WTC11 (cell line): ENCODE results near the gene DUSP5. TPM values are rescaled to one million over a fixed set of nuclear protein-coding genes. Genes with fewer than 3 reads are reported as not detected.

Experiments used
- ATAC-seq: fragments of 200-7000 bp; cut with Tn5 transposase; 2 replicates; pipeline ENCODE4 v1.10.0; 2021; ENCODE audit warnings: mild to moderate bottlenecking, moderate library complexity
- CTCF ChIA-PET: fragments of 300-600 bp; sonication (Branson Sonifier 250); formaldehyde crosslinking; loops from one replicate; lab custom pipeline; 2021; ENCODE audit warnings: antibody characterized with exemption; lab: Charles Lee
- POLR2A ChIA-PET: fragments of 350-600 bp; sonication (Branson Sonifier 250); formaldehyde crosslinking; loops from one replicate; lab custom pipeline; 2021; ENCODE audit warnings: antibody characterized with exemption; lab: Charles Lee
- DNase-seq: peaks from one replicate; pipeline ENCODE4 v3.0.0; 2021; ENCODE audit warnings: low spot score
- H3K27ac Mint-ChIP-seq: 2 replicates; pipeline ENCODE4 v1.8.0; 2021; ENCODE audit warnings: mixed read lengths
- H3K27me3 Mint-ChIP-seq: 2 replicates; pipeline ENCODE4 v1.8.0; 2021; ENCODE audit warnings: low read depth, mild to moderate bottlenecking, moderate library complexity, mixed read lengths
- H3K36me3 Mint-ChIP-seq: 2 replicates; pipeline ENCODE4 v1.8.0; 2021; ENCODE audit warnings: mixed read lengths
- H3K4me1 Mint-ChIP-seq: 2 replicates; pipeline ENCODE4 v1.8.0; 2022; ENCODE audit warnings: mixed read lengths
- H3K4me3 Mint-ChIP-seq: 2 replicates; pipeline ENCODE4 v1.8.0; 2021; ENCODE audit warnings: mild to moderate bottlenecking, moderate library complexity, mixed read lengths
- H3K9me3 Mint-ChIP-seq: 2 replicates; pipeline ENCODE4 v1.8.0; 2021; ENCODE audit warnings: mixed read lengths
- ARID4B ChIP-seq: sonication (generic); formaldehyde crosslinking; IDR thresholded peaks from 2 replicates; pipeline ENCODE4 v1.8.0; 2023; ENCODE audit warnings: missing genetic modification reagents, mild to moderate bottlenecking, borderline replicate concordance
- ELF4 ChIP-seq: sonication (generic); formaldehyde crosslinking; IDR thresholded peaks from 2 replicates; pipeline ENCODE4 v1.8.1; 2022; ENCODE audit warnings: low read depth, mild to moderate bottlenecking, moderate library complexity, missing genetic modification reagents
- ETV6 ChIP-seq: sonication (generic); formaldehyde crosslinking; IDR thresholded peaks from 2 replicates; pipeline ENCODE4 v1.8.1; 2022; ENCODE audit warnings: mild to moderate bottlenecking, missing genetic modification reagents
- GABPB1 ChIP-seq: sonication (generic); formaldehyde crosslinking; IDR thresholded peaks from 2 replicates; pipeline ENCODE4 v1.8.1; 2023; ENCODE audit warnings: mild to moderate bottlenecking, missing genetic modification reagents
- MLX ChIP-seq: sonication (generic); formaldehyde crosslinking; IDR thresholded peaks from 2 replicates; pipeline ENCODE4 v1.8.1; 2023; ENCODE audit warnings: mild to moderate bottlenecking, missing genetic modification reagents, moderate library complexity
- MYBL2 ChIP-seq: sonication (generic); formaldehyde crosslinking; IDR thresholded peaks from 2 replicates; pipeline ENCODE4 v1.8.1; 2023; ENCODE audit warnings: mild to moderate bottlenecking, moderate library complexity, missing genetic modification reagents
- NFATC4 ChIP-seq: fragments of 250-450 bp; sonication (Bioruptor Pico); IDR thresholded peaks from 2 replicates; pipeline ENCODE4 v1.9.0; 2021; ENCODE audit warnings: mild to moderate bottlenecking
- NR3C1 ChIP-seq: sonication (generic); formaldehyde crosslinking; conservative IDR thresholded peaks from 2 replicates; pipeline ENCODE4 v1.8.1; 2023; ENCODE audit warnings: low read depth, mild to moderate bottlenecking, missing genetic modification reagents
- SMAD3 ChIP-seq: sonication (generic); formaldehyde crosslinking; IDR thresholded peaks from 2 replicates; pipeline ENCODE4 v1.8.0; 2022; ENCODE audit warnings: missing genetic modification reagents, mild to moderate bottlenecking, borderline replicate concordance
- SMAD4 ChIP-seq: sonication (generic); formaldehyde crosslinking; IDR thresholded peaks from 2 replicates; pipeline ENCODE4 v1.8.0; 2022; ENCODE audit warnings: mild to moderate bottlenecking, missing genetic modification reagents
- TCF7 ChIP-seq: sonication (generic); formaldehyde crosslinking; IDR thresholded peaks from 2 replicates; pipeline ENCODE4 v1.8.0; 2022; ENCODE audit warnings: mild to moderate bottlenecking, low read depth, missing genetic modification reagents, moderate library complexity
- ZNF138 ChIP-seq: sonication (generic); formaldehyde crosslinking; conservative IDR thresholded peaks from 2 replicates; pipeline ENCODE4 v1.8.1; 2022; ENCODE audit warnings: mild to moderate bottlenecking, moderate library complexity, missing genetic modification reagents
- ZNF219 ChIP-seq: sonication (generic); formaldehyde crosslinking; IDR thresholded peaks from 2 replicates; pipeline ENCODE4 v1.8.0; 2023; ENCODE audit warnings: missing genetic modification reagents, mild to moderate bottlenecking, borderline replicate concordance
- ZNF281 ChIP-seq: sonication (generic); formaldehyde crosslinking; IDR thresholded peaks from 2 replicates; pipeline ENCODE4 v1.8.0; 2023; ENCODE audit warnings: mild to moderate bottlenecking, missing genetic modification reagents
- ZNF396 ChIP-seq: fragments of 250-450 bp; sonication (Bioruptor Pico); IDR thresholded peaks from 2 replicates; pipeline ENCODE4 v1.8.0; 2021; ENCODE audit warnings: mild to moderate bottlenecking, moderate library complexity, borderline replicate concordance
- total RNA-seq: library from RNA; stranded (reverse); gene quantifications from 3 replicates; pipeline ENCODE4 v1.2.3, GENCODE V29; 2021
- TF ChIP-seq, protein P1 (sequence below): sonication (generic); formaldehyde crosslinking; conservative IDR thresholded peaks from 2 replicates; pipeline ENCODE4 v1.8.1; 2023; ENCODE audit warnings: mild to moderate bottlenecking, low read depth, missing genetic modification reagents, moderate library complexity
- TF ChIP-seq, protein P2 (sequence below): sonication (generic); formaldehyde crosslinking; IDR thresholded peaks from 2 replicates; pipeline ENCODE4 v1.8.1; 2023; ENCODE audit warnings: mild to moderate bottlenecking, missing genetic modification reagents, moderate library complexity
- TF ChIP-seq, protein P3 (sequence below): fragments of 250-450 bp; sonication (Bioruptor Pico); IDR thresholded peaks from 2 replicates; pipeline ENCODE4 v1.9.0; 2021; ENCODE audit warnings: mild to moderate bottlenecking

The DUSP5 gene
- total RNA-seq, 1 experiment from 2014 or later = 55.1 TPM

DNA sequence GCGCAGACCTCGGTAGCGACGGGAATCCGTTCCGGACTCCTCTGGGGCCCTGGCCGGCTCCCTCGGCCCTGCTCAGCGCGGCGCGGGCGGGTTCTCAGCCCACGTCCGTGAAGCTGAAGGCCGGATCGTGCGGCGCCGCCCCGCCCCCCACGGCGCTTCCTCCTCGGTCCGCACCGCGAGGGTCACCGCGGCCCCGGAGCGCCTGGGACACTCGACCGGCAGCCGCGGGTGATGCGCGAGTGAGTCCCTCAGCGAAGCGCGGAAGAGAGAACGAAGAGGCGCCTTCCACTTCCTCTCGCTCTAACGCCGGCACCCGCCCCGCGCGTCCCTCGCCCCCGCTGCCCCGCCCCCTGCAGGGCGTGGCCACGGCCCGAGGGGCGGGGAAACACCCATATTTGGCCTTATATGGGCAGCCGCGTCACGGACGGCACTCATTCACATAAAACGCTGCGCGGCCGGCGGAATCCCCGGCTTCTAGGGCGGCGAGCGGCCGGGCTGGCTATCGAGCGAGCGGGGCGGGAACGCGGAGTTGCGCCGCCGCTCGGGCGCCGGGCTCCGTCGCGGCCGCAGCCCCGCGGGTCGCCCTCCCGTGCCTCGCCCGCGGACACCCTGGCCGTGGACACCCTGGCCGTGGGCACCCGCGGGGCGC, at the start of gene DUSP5 (continued):
- TF ChIP-seq, protein P1, sequence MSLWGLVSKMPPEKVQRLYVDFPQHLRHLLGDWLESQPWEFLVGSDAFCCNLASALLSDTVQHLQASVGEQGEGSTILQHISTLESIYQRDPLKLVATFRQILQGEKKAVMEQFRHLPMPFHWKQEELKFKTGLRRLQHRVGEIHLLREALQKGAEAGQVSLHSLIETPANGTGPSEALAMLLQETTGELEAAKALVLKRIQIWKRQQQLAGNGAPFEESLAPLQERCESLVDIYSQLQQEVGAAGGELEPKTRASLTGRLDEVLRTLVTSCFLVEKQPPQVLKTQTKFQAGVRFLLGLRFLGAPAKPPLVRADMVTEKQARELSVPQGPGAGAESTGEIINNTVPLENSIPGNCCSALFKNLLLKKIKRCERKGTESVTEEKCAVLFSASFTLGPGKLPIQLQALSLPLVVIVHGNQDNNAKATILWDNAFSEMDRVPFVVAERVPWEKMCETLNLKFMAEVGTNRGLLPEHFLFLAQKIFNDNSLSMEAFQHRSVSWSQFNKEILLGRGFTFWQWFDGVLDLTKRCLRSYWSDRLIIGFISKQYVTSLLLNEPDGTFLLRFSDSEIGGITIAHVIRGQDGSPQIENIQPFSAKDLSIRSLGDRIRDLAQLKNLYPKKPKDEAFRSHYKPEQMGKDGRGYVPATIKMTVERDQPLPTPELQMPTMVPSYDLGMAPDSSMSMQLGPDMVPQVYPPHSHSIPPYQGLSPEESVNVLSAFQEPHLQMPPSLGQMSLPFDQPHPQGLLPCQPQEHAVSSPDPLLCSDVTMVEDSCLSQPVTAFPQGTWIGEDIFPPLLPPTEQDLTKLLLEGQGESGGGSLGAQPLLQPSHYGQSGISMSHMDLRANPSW (CRISPR knock-in tag) = no peak
- TF ChIP-seq SMAD3 (CRISPR knock-in tag) = peak; percentile 69; the same call in 1 of the 2 replicates
- 0 out of 2 replicates have a peak, but pooled peaks have one; percentile 31 for TF ChIP-seq MLX (CRISPR knock-in tag)
- no peak for TF ChIP-seq SMAD4
- 0 out of 2 replicates have a peak, but pooled peaks have one; percentile 41 for TF ChIP-seq ARID4B

DNA sequence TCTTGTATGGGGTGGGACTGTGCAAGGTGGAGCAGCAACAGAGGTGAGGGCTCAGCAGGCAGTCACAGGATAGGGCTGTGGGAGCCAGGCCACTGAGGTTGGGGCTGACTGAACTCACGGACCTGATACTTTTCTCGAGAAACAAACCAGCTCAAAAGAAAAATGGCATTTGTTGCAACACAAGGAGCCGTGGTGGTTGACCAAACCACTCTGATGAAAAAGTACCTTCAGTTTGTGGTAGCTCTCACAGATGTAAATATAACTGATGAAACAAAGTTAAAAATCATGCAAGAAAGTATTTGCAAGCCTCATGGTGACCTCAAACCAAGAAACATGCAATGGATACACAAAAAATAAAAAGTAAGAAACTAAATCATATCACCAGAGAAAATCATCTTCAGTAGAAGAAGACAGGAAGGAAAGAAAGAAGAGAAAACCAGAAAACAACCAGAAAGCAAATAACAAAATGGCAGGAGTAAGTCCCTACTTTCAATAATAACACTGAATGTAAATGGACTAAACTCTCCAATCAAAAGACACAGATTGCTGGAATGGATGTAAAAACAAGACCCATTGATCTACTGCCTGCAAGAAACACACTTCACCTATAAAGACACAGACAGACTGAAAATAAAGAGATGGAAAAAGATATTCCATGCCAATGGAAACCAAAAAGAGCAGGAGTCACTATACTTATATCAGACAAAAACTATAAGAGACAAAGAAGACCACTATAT, 48.9 kb upstream of the DUSP5 start:
- DNase-seq (no peak), ATAC-seq (no peak)
- H3K36me3 Mint-ChIP-seq = no peaks in the 10 kb centered on the region
- ChIA-PET CTCF (interaction anchor here (1.5 kb wide), 1 partner anchor 95 kb away, joined by 4 read pairs; no protein-coding TSS in a partner anchor), POLR2A (no interaction called here)
- peaks cover 3% of the 10 kb centered on the region for H3K4me1 Mint-ChIP-seq
- no peak overlapping the region for H3K4me3 Mint-ChIP-seq
- TF ChIP-seq ETV6 (CRISPR knock-in tag) (no peak), NFATC4 (CRISPR knock-in tag) (no peak), ZNF138 (CRISPR knock-in tag) (no peak)
- TF ChIP-seq, protein P2, sequence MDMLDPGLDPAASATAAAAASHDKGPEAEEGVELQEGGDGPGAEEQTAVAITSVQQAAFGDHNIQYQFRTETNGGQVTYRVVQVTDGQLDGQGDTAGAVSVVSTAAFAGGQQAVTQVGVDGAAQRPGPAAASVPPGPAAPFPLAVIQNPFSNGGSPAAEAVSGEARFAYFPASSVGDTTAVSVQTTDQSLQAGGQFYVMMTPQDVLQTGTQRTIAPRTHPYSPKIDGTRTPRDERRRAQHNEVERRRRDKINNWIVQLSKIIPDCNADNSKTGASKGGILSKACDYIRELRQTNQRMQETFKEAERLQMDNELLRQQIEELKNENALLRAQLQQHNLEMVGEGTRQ (CRISPR knock-in tag) = no peak
- TF ChIP-seq, all 79 proteins: peak for 0
- Mint-ChIP-seq H3K9me3 (peaks cover 7% of the 10 kb centered on the region), H3K27me3 (peaks cover 2% of the 10 kb centered on the region; the same call in 1 of the 2 replicates), H3K27ac (no peak overlapping the region)

GRCh38 chr10:110455446-110455845, 42.3 kb upstream of the DUSP5 start:
- DNase-seq = no peak
- H3K27ac Mint-ChIP-seq = no peak overlapping the region
- CTCF ChIA-PET = interaction anchor here (1.8 kb wide), 1 partner anchor 101 kb away, joined by 7 read pairs; no protein-coding TSS in a partner anchor

More at GRCh38 chr10:110455446-110455845, 42.3 kb upstream of the DUSP5 start:
- no peaks in the 10 kb centered on the region for H3K36me3 Mint-ChIP-seq
- peaks cover 2% of the 10 kb centered on the region; the same call in 1 of the 2 replicates for H3K27me3 Mint-ChIP-seq
- no peak overlapping the region for H3K4me3 Mint-ChIP-seq
- no peaks in the 10 kb centered on the region for H3K4me1 Mint-ChIP-seq
- H3K9me3 Mint-ChIP-seq = no peaks in the 10 kb centered on the region
- no peak for ATAC-seq
- TF ChIP-seq ZNF219 (CRISPR knock-in tag) (no peak), NR3C1 (CRISPR knock-in tag) (no peak), TCF7 (CRISPR knock-in tag) (no peak), GABPB1 (CRISPR knock-in tag) (no peak), MYBL2 (CRISPR knock-in tag) (no peak), ZNF281 (CRISPR knock-in tag) (no peak), ZNF396 (no peak), ELF4 (CRISPR knock-in tag) (no peak)
- TF ChIP-seq, protein P3, sequence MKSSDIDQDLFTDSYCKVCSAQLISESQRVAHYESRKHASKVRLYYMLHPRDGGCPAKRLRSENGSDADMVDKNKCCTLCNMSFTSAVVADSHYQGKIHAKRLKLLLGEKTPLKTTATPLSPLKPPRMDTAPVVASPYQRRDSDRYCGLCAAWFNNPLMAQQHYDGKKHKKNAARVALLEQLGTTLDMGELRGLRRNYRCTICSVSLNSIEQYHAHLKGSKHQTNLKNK (CRISPR knock-in tag) = no peak
- POLR2A ChIA-PET = no interaction called here
